Esophagus muscularis mucosa (tissue), 4 donors: ENCODE results near the gene DDR2. TPM values are rescaled to one million over a fixed set of nuclear protein-coding genes. Genes with fewer than 3 reads are reported as not detected.

Experiments
- DNase-seq: peaks from one replicate; pipeline ENCODE4 v3.0.0-alpha.2; 2017; ENCODE audit errors: extremely low spot score
- H3K27ac ChIP-seq, 4 donors: fragments of 200-600 bp; sonication (generic); replicated peaks in 1 of 4; 1 replicate in 3 of 4; 2 replicates in 1 of 4; pipeline ENCODE4 v1.5.1; 2016 to 2019; ENCODE audit warnings: mild to moderate bottlenecking in 1 of 4
- H3K27me3 ChIP-seq, 4 donors: fragments of 200-600 bp; sonication (generic); one replicate each; pipeline versions ENCODE4 v1.5.1 to v1.6.0; 2016 to 2019
- H3K36me3 ChIP-seq, 4 donors: fragments of 200-600 bp; sonication (generic); one replicate each; pipeline ENCODE4 v1.5.1; 2016 to 2019
- H3K4me1 ChIP-seq, 4 donors: fragments of 200-600 bp; sonication (generic); one replicate each; pipeline ENCODE4 v1.5.1; 2016 to 2019
- H3K4me3 ChIP-seq, 4 donors: fragments of 200-600 bp; sonication (generic); 1 replicate in 2 of 4; 2 replicates in 2 of 4; pipeline ENCODE4 v1.5.1; 2016 to 2019; ENCODE audit warnings: mild to moderate bottlenecking in 4 of 4, moderate library complexity in 1 of 4
- H3K9me3 ChIP-seq, 4 donors: fragments of 200-600 bp; sonication (generic); 1 replicate in 3 of 4; 2 replicates in 1 of 4; pipeline ENCODE4 v1.5.1; 2016 to 2019
- CTCF ChIP-seq, 3 experiments: fragments of 200-600 bp in 2 of 3; fragments of 450-650 bp in 1 of 3; sonication (generic) in 2 of 3; IDR thresholded peaks; one replicate each; pipeline ENCODE4 v1.5.1; 2017 to 2019; ENCODE audit warnings: antibody characterized with exemption in 3 of 3, mild to moderate bottlenecking in 2 of 3, moderate library complexity in 1 of 3
- EP300 ChIP-seq: sonication (generic); formaldehyde crosslinking; IDR thresholded peaks from one replicate; pipeline ENCODE4 v1.6.1; 2017; ENCODE audit warnings: antibody characterized with exemption
- POLR2A ChIP-seq: fragments of 450-650 bp; IDR thresholded peaks from one replicate; pipeline ENCODE4 v1.6.1; 2017; ENCODE audit warnings: antibody characterized with exemption, moderate library complexity, mild to moderate bottlenecking, low read depth
- POLR2AphosphoS5 ChIP-seq, 2 donors: sonication (generic); formaldehyde crosslinking; IDR thresholded peaks; one replicate each; pipeline ENCODE4 v1.6.1; 2017; ENCODE audit warnings: antibody characterized with exemption in 2 of 2
- WGBS: methylation state at CpG from one replicate; pipeline ENCODE4 v1.1.5; 2018; 5-methylcytosine and 5-hydroxymethylcytosine counted together
- intact Hi-C: fragments of 100-400 bp; cut with DNase I; formaldehyde crosslinking; loops from one replicate; pipeline ENCODE4 v1.15.1; 2023
- total RNA-seq, 4 donors: library from RNA; depleted of rRNA; stranded (reverse); fragments of >200 nt; gene quantifications; one replicate each; pipeline versions ENCODE4 v1.1.0 to v1.2.1, GENCODE V29; 2016

DDR2 gene
- total RNA-seq, 4 donors from 2014 or later, result 143 to 194 (median 175) TPM

DNA sequence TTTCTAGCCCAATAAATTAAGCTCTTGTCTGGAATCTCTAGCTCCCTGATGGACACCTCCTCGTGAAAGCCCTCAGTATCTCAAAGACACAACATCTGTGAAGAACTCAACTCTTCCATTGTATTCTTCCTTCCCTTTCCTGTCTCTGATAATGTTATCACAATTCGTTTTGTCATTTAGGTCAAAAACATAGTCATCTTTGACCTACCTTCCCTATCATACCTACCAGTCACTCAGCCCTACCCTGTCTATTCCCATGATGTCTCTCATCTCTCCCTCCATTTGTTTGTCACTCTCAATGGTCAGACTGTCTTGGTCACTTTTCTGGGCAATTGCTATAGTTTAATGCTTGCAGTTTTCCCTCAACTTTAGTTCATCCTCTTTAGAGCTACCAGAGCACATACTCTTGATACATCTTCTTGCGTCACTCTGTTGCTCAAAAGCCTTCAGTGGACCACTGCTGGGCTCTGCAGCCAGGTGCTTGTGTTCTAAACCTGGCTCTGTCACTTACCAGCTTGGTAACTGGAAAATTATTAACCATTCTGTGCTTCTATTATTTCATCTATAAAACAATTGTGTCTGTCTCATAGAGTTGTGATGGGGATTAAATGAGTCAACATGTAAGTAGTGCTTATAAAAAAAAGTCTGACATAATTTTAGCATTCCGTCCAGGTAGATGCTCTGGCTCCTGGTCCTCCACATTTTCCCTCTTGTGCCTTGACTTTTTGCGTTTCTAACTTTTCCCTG is 39.6 kb downstream of the DDR2 start:
- Histone ChIP-seq H3K27me3 (no peaks in the 10 kb centered on the region), H3K9me3 (no peaks in the 10 kb centered on the region), H3K4me3 (no peak overlapping the region), H3K27ac (peak overlapping the region; percentile 59 to 83 (median 68)), H3K4me1 (peaks cover 30 to 84% (median 71%) of the 10 kb centered on the region in 4 donors), H3K36me3 (no peaks in the 10 kb centered on the region)
- DNase-seq, result peak; percentile 50
- 65% methylated on average over 5 of the region's 5 CpGs for WGBS
- TF ChIP-seq CTCF (IDR thresholded peaks at IDR 0.05), result peak in 1 of 3 experiments; percentile 8
- no peak for TF ChIP-seq POLR2AphosphoS5 (IDR thresholded peaks at IDR 0.05)
- intact Hi-C loops, result no loop called here

GRCh38 chr1:162672622-162673260 is 40.5 kb downstream of the DDR2 start:
- Histone ChIP-seq H3K27ac (peak overlapping the region; percentile 47 to 83 (median 65)), H3K4me3 (no peak overlapping the region), H3K9me3 (no peaks in the 10 kb centered on the region), H3K27me3 (no peaks in the 10 kb centered on the region), H3K36me3 (no peaks in the 10 kb centered on the region), H3K4me1 (peaks cover 39 to 86% (median 72%) of the 10 kb centered on the region in 4 donors)
- 49% methylated on average over 3 of the region's 3 CpGs for WGBS
- TF ChIP-seq EP300, result no peak
- TF ChIP-seq POLR2AphosphoS5 (IDR thresholded peaks at IDR 0.05), result no peak
- no peak for TF ChIP-seq POLR2A
- TF ChIP-seq CTCF (IDR thresholded peaks at IDR 0.05), result no peak
- intact Hi-C loops, result no loop called here
- peak; percentile 50 for DNase-seq

DNA sequence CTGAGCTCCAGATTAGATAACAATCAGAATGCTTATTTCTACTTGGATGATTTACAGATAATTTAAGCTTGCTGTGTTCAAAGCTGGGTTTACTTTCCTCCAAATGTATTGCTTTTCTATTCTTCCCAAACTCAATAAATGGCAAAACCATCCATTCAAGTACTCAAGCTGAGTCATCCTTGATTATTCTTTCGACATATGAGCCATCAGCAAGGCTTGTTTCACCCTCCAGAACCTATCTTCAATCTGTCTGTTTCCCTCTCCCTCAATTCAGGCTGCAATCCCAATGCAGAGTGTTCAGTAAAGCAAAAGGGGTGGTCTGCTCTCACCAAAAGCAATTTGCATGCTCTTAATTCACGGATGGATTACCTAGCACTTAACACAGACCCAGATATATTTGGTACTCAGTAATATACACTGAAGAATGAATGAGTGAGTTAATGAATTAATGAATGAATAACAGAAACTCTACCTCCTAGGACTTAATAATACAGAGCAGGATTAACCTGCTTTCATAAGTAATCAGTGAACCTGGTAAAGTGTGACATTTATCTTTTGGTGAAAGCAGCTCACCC is 41.9 kb downstream of the DDR2 start:
- H3K27me3 ChIP-seq, result no peaks in the 10 kb centered on the region
- H3K4me3 ChIP-seq, result no peak overlapping the region
- peak; percentile 34 for DNase-seq
- peak overlapping the region; percentile 47 to 83 (median 65) for H3K27ac ChIP-seq
- peaks cover 51 to 88% (median 84%) of the 10 kb centered on the region in 4 donors for H3K4me1 ChIP-seq
- H3K9me3 ChIP-seq, result no peaks in the 10 kb centered on the region
- H3K36me3 ChIP-seq, result no peaks in the 10 kb centered on the region
- WGBS, result 95% methylated on average over 2 of the region's 2 CpGs
- intact Hi-C loops, result no loop called here
- TF ChIP-seq POLR2A (no peak), CTCF (IDR thresholded peaks at IDR 0.05) (no peak), POLR2AphosphoS5 (IDR thresholded peaks at IDR 0.05) (no peak), EP300 (no peak)

- Histone ChIP-seq H3K4me3 (no peak overlapping the region), H3K27ac (peak overlapping the region; percentile 66 to 77 (median 71)), H3K27me3 (no peaks in the 10 kb centered on the region), H3K4me1 (peaks cover 51 to 88% (median 85%) of the 10 kb centered on the region in 4 donors), H3K36me3 (no peaks in the 10 kb centered on the region), H3K9me3 (no peaks in the 10 kb centered on the region)
- no peak for TF ChIP-seq POLR2A
- TF ChIP-seq POLR2AphosphoS5 (IDR thresholded peaks at IDR 0.05), result peak; percentile 35 to 61
- 44% methylated on average over 2 of the region's 2 CpGs for WGBS
- intact Hi-C loops, result loop anchor here (5.0 kb wide), 1 partner anchor 44 kb away; the partner anchor contains the start of gene DDR2
- no peak for DNase-seq
Measured at GRCh38 chr1:162676087-162676486, 43.8 kb downstream of the DDR2 start.

GRCh38 chr1:162676750-162677149 is 44.5 kb downstream of the DDR2 start:
- Histone ChIP-seq H3K27me3 (no peaks in the 10 kb centered on the region), H3K4me3 (peak overlapping the region in 1 of 4 donors; percentile 4), H3K4me1 (peaks cover 54 to 88% (median 85%) of the 10 kb centered on the region in 4 donors), H3K9me3 (no peaks in the 10 kb centered on the region), H3K36me3 (no peaks in the 10 kb centered on the region), H3K27ac (peak overlapping the region; percentile 66 to 77 (median 71))
- 20% methylated on average over 7 of the region's 7 CpGs for WGBS
- TF ChIP-seq CTCF (IDR thresholded peaks at IDR 0.05) (no peak), POLR2AphosphoS5 (IDR thresholded peaks at IDR 0.05) (no peak), EP300 (no peak)
- intact Hi-C loops, result loop anchor here (5.0 kb wide), 1 partner anchor 44 kb away; the partner anchor contains the start of gene DDR2
- DNase-seq, result peak; percentile 53
